ENCODE results near the gene ADGRV1.
"Not testable (repeated sequence)": the region's sequence is repeated elsewhere in the genome, so short reads cannot be mapped to it uniquely, and the experiment has no call there.

Gene ADGRV1

GRCh38 chr5:90824436-90824835 is 265.8 kb downstream of the ADGRV1 start:
- H3K27ac Mint-ChIP-seq: no peak overlapping the region
- peaks cover 15% of the 10 kb centered on the region for H3K27me3 Mint-ChIP-seq
- no peak overlapping the region for H3K4me3 Mint-ChIP-seq
- H3K9me3 Mint-ChIP-seq: no peaks in the 10 kb centered on the region
- no peaks in the 10 kb centered on the region for H3K36me3 Mint-ChIP-seq
- no peaks in the 10 kb centered on the region for H3K4me1 Mint-ChIP-seq

- Mint-ChIP-seq H3K4me1 (no peaks in the 10 kb centered on the region), H3K4me3 (no peak overlapping the region), H3K27ac (no peak overlapping the region), H3K9me3 (no peaks in the 10 kb centered on the region), H3K27me3 (peaks cover 14% of the 10 kb centered on the region), H3K36me3 (no peaks in the 10 kb centered on the region)
Measured at GRCh38 chr5:90830058-90830457, 271.5 kb downstream of the ADGRV1 start.

- Mint-ChIP-seq H3K9me3 (no peaks in the 10 kb centered on the region), H3K4me1 (no peaks in the 10 kb centered on the region)
Measured at GRCh38 chr5:90833753-90834152, 275.2 kb downstream of the ADGRV1 start.

GRCh38 chr5:90834711-90835110 is 276.1 kb downstream of the ADGRV1 start:
- Mint-ChIP-seq H3K4me3 (no peak overlapping the region), H3K27ac (no peak overlapping the region), H3K36me3 (no peaks in the 10 kb centered on the region), H3K9me3 (no peaks in the 10 kb centered on the region), H3K27me3 (peaks cover 14% of the 10 kb centered on the region), H3K4me1 (no peaks in the 10 kb centered on the region)

More at GRCh38 chr5:90833753-90834152, 275.2 kb downstream of the ADGRV1 start:
- Mint-ChIP-seq H3K36me3 (no peaks in the 10 kb centered on the region), H3K27ac (no peak overlapping the region), H3K4me3 (no peak overlapping the region), H3K27me3 (peaks cover 7% of the 10 kb centered on the region)

- no peak overlapping the region for H3K4me3 Mint-ChIP-seq
- peaks cover 31% of the 10 kb centered on the region for H3K27me3 Mint-ChIP-seq
- H3K4me1 Mint-ChIP-seq: peaks cover 5% of the 10 kb centered on the region
- no peak overlapping the region for H3K27ac Mint-ChIP-seq
- H3K9me3 Mint-ChIP-seq: no peaks in the 10 kb centered on the region
- H3K36me3 Mint-ChIP-seq: no peaks in the 10 kb centered on the region
Measured at GRCh38 chr5:90843443-90843842, 284.8 kb downstream of the ADGRV1 start.

GRCh38 chr5:90844931-90845330 is 286.3 kb downstream of the ADGRV1 start:
- Mint-ChIP-seq H3K36me3 (no peaks in the 10 kb centered on the region), H3K9me3 (no peaks in the 10 kb centered on the region), H3K27me3 (peaks cover 21% of the 10 kb centered on the region), H3K27ac (no peak overlapping the region), H3K4me3 (no peak overlapping the region), H3K4me1 (peaks cover 5% of the 10 kb centered on the region)

- Mint-ChIP-seq H3K9me3 (no peaks in the 10 kb centered on the region), H3K36me3 (no peaks in the 10 kb centered on the region), H3K4me1 (peaks cover 5% of the 10 kb centered on the region), H3K27ac (no peak overlapping the region), H3K4me3 (no peak overlapping the region), H3K27me3 (peaks cover 17% of the 10 kb centered on the region)
Measured at GRCh38 chr5:90845723-90846554, 287.3 kb downstream of the ADGRV1 start.

GRCh38 chr5:90847606-90848005 is 289.0 kb downstream of the ADGRV1 start:
- not testable (repeated sequence) for H3K4me3 Mint-ChIP-seq, H3K36me3 Mint-ChIP-seq, H3K27ac Mint-ChIP-seq, H3K4me1 Mint-ChIP-seq, H3K9me3 Mint-ChIP-seq
- peaks cover 16% of the 10 kb centered on the region for H3K27me3 Mint-ChIP-seq

- Mint-ChIP-seq H3K36me3 (no peaks in the 10 kb centered on the region), H3K9me3 (no peaks in the 10 kb centered on the region), H3K27me3 (peaks cover 7% of the 10 kb centered on the region), H3K27ac (no peak overlapping the region), H3K4me3 (no peak overlapping the region), H3K4me1 (no peaks in the 10 kb centered on the region)
Measured at GRCh38 chr5:90849939-90850338, 291.3 kb downstream of the ADGRV1 start.

GRCh38 chr5:90852531-90852930 is 293.9 kb downstream of the ADGRV1 start:
- Mint-ChIP-seq H3K4me1 (no peaks in the 10 kb centered on the region), H3K4me3 (no peak overlapping the region), H3K36me3 (no peaks in the 10 kb centered on the region), H3K27me3 (no peaks in the 10 kb centered on the region), H3K27ac (no peak overlapping the region), H3K9me3 (no peaks in the 10 kb centered on the region)

- Mint-ChIP-seq H3K4me1 (no peaks in the 10 kb centered on the region), H3K4me3 (no peak overlapping the region), H3K36me3 (no peaks in the 10 kb centered on the region), H3K27ac (no peak overlapping the region), H3K27me3 (no peaks in the 10 kb centered on the region), H3K9me3 (no peaks in the 10 kb centered on the region)
Measured at GRCh38 chr5:90853750-90854149, 295.2 kb downstream of the ADGRV1 start.

GRCh38 chr5:90854169-90854568 is 295.6 kb downstream of the ADGRV1 start:
- H3K27me3 Mint-ChIP-seq: no peaks in the 10 kb centered on the region
- no peak overlapping the region for H3K27ac Mint-ChIP-seq
- no peaks in the 10 kb centered on the region for H3K4me1 Mint-ChIP-seq
- no peak overlapping the region for H3K4me3 Mint-ChIP-seq
- H3K36me3 Mint-ChIP-seq: no peaks in the 10 kb centered on the region
- no peaks in the 10 kb centered on the region for H3K9me3 Mint-ChIP-seq

- H3K27ac Mint-ChIP-seq: no peak overlapping the region
- H3K27me3 Mint-ChIP-seq: no peaks in the 10 kb centered on the region
- no peaks in the 10 kb centered on the region for H3K9me3 Mint-ChIP-seq
- no peak overlapping the region for H3K4me3 Mint-ChIP-seq
- H3K4me1 Mint-ChIP-seq: no peaks in the 10 kb centered on the region
- H3K36me3 Mint-ChIP-seq: no peaks in the 10 kb centered on the region
Measured at GRCh38 chr5:90855296-90856010, 296.9 kb downstream of the ADGRV1 start.

GRCh38 chr5:90861843-90862586 is 303.4 kb downstream of the ADGRV1 start:
- no peaks in the 10 kb centered on the region for H3K36me3 Mint-ChIP-seq
- H3K4me1 Mint-ChIP-seq: no peaks in the 10 kb centered on the region
- H3K4me3 Mint-ChIP-seq: no peak overlapping the region
- H3K27me3 Mint-ChIP-seq: no peaks in the 10 kb centered on the region
- no peaks in the 10 kb centered on the region for H3K9me3 Mint-ChIP-seq
- H3K27ac Mint-ChIP-seq: no peak overlapping the region

- H3K27ac Mint-ChIP-seq: no peak overlapping the region
- H3K9me3 Mint-ChIP-seq: no peaks in the 10 kb centered on the region
- no peak overlapping the region for H3K4me3 Mint-ChIP-seq
- H3K4me1 Mint-ChIP-seq: peaks cover 4% of the 10 kb centered on the region
- no peaks in the 10 kb centered on the region for H3K27me3 Mint-ChIP-seq
- H3K36me3 Mint-ChIP-seq: no peaks in the 10 kb centered on the region
Measured at GRCh38 chr5:90865180-90865579, 306.6 kb downstream of the ADGRV1 start.

- Mint-ChIP-seq H3K9me3 (no peaks in the 10 kb centered on the region), H3K27ac (no peak overlapping the region), H3K36me3 (no peaks in the 10 kb centered on the region), H3K27me3 (no peaks in the 10 kb centered on the region), H3K4me1 (peaks cover 12% of the 10 kb centered on the region), H3K4me3 (no peak overlapping the region)
Measured at GRCh38 chr5:90866333-90866732, 307.7 kb downstream of the ADGRV1 start.
